Lung (tissue), 12 donors: ENCODE data around the gene SLC35F4. TPM values are rescaled to one million over a fixed set of nuclear protein-coding genes. Genes with fewer than 3 reads are reported as not detected.

Experiments
- ATAC-seq: fragments of 200-7000 bp; cut with Tn5 transposase; one replicate; pipeline ENCODE4 v1.9.1; 2020; ENCODE audit warnings: moderate number of reproducible peaks; ENCODE audit not compliant: insufficient read depth, low FRiP score
- DNase-seq, 3 donors: peaks; one replicate each; pipeline ENCODE4 v3.0.0-alpha.2; 2013 to 2017
- H3K27ac ChIP-seq, 2 donors: one replicate each; pipeline ENCODE4 v1.5.1; 2013; ENCODE audit warnings: mild to moderate bottlenecking in 2 of 2, moderate library complexity in 2 of 2, control low read depth in 1 of 2, inconsistent platforms in 1 of 2, low read depth in 1 of 2, low read length in 1 of 2
- H3K27me3 ChIP-seq, 3 donors: one replicate each; pipeline ENCODE4 v1.5.1; 2013; ENCODE audit warnings: low read length in 2 of 3; ENCODE audit not compliant: control insufficient read depth in 3 of 3, insufficient read depth in 3 of 3
- H3K36me3 ChIP-seq, 4 donors: one replicate each; pipeline ENCODE4 v1.5.1; 2013; ENCODE audit warnings: low read length in 4 of 4, mild to moderate bottlenecking in 1 of 4, moderate library complexity in 1 of 4; ENCODE audit not compliant: control insufficient read depth in 4 of 4, insufficient read depth in 4 of 4
- H3K4me1 ChIP-seq, 5 donors: one replicate each; pipeline ENCODE4 v1.5.1; 2013; ENCODE audit warnings: low read length in 5 of 5, mild to moderate bottlenecking in 2 of 5, moderate library complexity in 1 of 5; ENCODE audit not compliant: control insufficient read depth in 5 of 5, insufficient read depth in 5 of 5
- H3K4me3 ChIP-seq: one replicate; pipeline ENCODE4 v1.5.1; 2013; ENCODE audit warnings: mild to moderate bottlenecking, control low read depth, moderate library complexity
- H3K9ac ChIP-seq, 2 donors: one replicate each; pipeline ENCODE4 v1.5.1; 2013; ENCODE audit warnings: low read length in 2 of 2, control low read depth in 1 of 2; ENCODE audit not compliant: insufficient read depth in 1 of 2
- H3K9me3 ChIP-seq, 4 donors: one replicate each; pipeline ENCODE4 v1.5.1; 2013; ENCODE audit warnings: low read length in 3 of 4, mild to moderate bottlenecking in 1 of 4, moderate library complexity in 1 of 4; ENCODE audit not compliant: control insufficient read depth in 4 of 4, insufficient read depth in 3 of 4
- WGBS, 2 donors: extraction: QIAGEN DNeasy Blood & Tissue Kit; methylation state at CpG; one replicate each; pipeline ENCODE4 v1.1.7; 2013; 5-methylcytosine and 5-hydroxymethylcytosine counted together
- polyA plus RNA-seq, 2 donors: library from polyadenylated mRNA; stranded (reverse); fragments of 200-250 nt; gene quantifications; one replicate each; pipeline ENCODE4 v1.2.1, GENCODE V29; 2013
- total RNA-seq, 2 donors: library from RNA; depleted of rRNA in 1 of 2; stranded (reverse); fragments of >200 nt in 1 of 2; gene quantifications; one replicate each; pipeline ENCODE4 v1.2.1, GENCODE V29; 2014 to 2021
- TF ChIP-seq, protein P1 (sequence below): IDR thresholded peaks from 2 replicates; pipeline ENCODE4 v1.5.1; 2012; ENCODE audit warnings: mild to moderate bottlenecking; ENCODE audit errors: control extremely low read depth, extremely low read depth
- donor health status: control.
- donor health status: control.
- donor health status: Bipolar disorder and iron deficiency.
- donor health status: healthy.
- donor health status: DM: yes; HTN: yes; CAD: no.

Gene SLC35F4
- total and polyA plus RNA-seq, 4 donors, result not detected

DNA sequence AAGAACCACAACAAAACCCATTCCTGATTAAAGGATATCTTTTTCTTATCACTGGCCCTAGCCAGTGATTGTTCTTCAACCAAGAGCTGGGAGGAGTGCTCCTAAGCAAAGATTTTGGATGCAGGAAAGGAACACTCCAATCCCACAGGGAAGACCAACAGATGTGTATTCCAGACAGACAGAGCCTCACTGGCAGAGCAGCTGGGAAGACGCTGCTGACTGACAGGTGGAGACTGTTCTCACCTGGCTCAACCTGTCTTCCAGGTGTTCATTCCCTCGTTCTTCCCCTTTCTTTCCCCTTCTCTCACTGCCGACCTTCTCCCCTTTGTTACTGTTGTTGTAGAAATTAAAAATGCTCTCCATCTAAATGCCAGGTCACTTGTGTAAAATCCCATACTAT lies 282.5 kb downstream of the SLC35F4 start:
- H3K4me3 ChIP-seq, result no peak overlapping the region
- no peak overlapping the region for H3K27ac ChIP-seq
- no peak overlapping the region for H3K9ac ChIP-seq
- H3K4me1 ChIP-seq, result no peaks in the 10 kb centered on the region
- no peaks in the 10 kb centered on the region for H3K36me3 ChIP-seq
- no peaks in the 10 kb centered on the region for H3K27me3 ChIP-seq
- peaks cover 0 to 6% (median 2%) of the 10 kb centered on the region in 4 donors for H3K9me3 ChIP-seq
- TF ChIP-seq, protein P1, sequence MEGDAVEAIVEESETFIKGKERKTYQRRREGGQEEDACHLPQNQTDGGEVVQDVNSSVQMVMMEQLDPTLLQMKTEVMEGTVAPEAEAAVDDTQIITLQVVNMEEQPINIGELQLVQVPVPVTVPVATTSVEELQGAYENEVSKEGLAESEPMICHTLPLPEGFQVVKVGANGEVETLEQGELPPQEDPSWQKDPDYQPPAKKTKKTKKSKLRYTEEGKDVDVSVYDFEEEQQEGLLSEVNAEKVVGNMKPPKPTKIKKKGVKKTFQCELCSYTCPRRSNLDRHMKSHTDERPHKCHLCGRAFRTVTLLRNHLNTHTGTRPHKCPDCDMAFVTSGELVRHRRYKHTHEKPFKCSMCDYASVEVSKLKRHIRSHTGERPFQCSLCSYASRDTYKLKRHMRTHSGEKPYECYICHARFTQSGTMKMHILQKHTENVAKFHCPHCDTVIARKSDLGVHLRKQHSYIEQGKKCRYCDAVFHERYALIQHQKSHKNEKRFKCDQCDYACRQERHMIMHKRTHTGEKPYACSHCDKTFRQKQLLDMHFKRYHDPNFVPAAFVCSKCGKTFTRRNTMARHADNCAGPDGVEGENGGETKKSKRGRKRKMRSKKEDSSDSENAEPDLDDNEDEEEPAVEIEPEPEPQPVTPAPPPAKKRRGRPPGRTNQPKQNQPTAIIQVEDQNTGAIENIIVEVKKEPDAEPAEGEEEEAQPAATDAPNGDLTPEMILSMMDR, result no peak
- no peak for ATAC-seq
- no peak for DNase-seq
- WGBS, 2 donors, result 63 to 77% methylated on average over 3 of the region's 3 CpGs

DNA sequence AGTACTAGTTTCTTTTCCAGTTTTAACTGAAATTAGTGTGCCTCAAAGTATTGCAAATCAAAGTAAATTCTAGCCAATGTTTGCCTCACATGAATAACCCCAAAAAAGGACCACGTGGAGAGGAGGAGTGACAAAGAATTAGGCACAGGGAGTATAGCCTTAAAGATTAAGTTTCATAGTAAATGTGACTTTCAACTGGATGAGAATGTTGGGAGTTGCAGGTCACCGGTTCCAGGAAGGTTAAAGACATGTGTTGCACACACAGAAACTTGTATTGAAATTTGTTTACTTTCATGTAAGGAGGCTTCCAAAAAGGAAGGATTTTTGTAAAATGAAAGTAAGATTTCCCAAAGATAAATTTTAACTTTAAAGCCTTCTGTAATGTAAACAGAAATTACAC lies 283.1 kb downstream of the SLC35F4 start:
- H3K9ac ChIP-seq, result no peak overlapping the region
- no peaks in the 10 kb centered on the region for H3K36me3 ChIP-seq
- H3K27ac ChIP-seq, result no peak overlapping the region
- no peaks in the 10 kb centered on the region for H3K4me1 ChIP-seq
- ATAC-seq (no peak), DNase-seq (no peak)
- H3K9me3 ChIP-seq, result peaks cover 0 to 6% (median 2%) of the 10 kb centered on the region in 4 donors
- TF ChIP-seq, protein P1, result no peak
- H3K4me3 ChIP-seq, result no peak overlapping the region
- 57 to 69% methylated on average over 2 of the region's 2 CpGs for WGBS, 2 donors
- no peaks in the 10 kb centered on the region for H3K27me3 ChIP-seq

DNA sequence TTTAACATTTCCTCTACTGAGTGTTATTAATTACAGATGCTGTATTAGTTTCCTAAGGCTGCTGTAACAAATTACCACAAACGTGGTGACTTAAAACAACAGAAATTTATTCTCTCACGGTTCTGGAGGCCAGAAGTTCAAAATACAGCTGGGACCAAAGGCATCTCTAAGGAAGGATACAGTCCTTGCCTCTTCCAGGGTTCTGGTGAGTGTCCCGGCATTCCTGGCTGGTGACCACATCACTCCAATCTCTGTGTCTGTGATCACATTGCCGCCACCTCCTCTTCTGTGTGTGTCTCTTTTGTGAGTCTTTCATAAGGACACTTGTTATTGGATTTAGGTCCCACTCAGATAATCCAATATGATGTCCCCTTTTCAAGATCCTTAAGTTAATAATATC lies 287.1 kb downstream of the SLC35F4 start:
- Histone ChIP-seq H3K4me3 (no peak overlapping the region), H3K4me1 (peaks cover 0 to 4% (median 0%) of the 10 kb centered on the region in 5 donors), H3K27me3 (no peaks in the 10 kb centered on the region), H3K9me3 (peaks cover 0 to 2% (median 0%) of the 10 kb centered on the region in 4 donors), H3K9ac (no peak overlapping the region), H3K27ac (no peak overlapping the region), H3K36me3 (no peaks in the 10 kb centered on the region)
- ATAC-seq, result no peak
- 60 to 80% methylated on average over 4 of the region's 4 CpGs for WGBS, 2 donors
- TF ChIP-seq, protein P1, result no peak
- no peak for DNase-seq

DNA sequence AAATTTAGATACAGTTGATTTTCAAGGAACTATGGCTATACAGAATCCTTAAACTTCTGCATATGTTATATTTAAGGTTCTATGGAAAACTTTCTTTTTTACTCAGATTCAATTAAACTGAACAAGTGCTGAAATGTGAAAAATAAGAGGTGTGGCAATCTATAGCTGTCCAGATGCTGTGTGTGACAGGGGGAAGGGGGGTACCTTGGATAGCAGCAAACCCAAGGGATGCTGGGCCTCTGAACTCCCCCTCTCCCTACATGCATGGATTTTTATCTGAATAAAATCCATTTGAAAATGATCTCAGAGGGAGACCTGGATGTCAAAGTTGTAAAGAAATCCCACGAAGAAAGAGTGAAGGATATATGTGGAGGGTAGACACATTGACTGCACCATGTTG lies 289.4 kb downstream of the SLC35F4 start:
- Histone ChIP-seq H3K4me3 (no peak overlapping the region), H3K27ac (no peak overlapping the region), H3K4me1 (peaks cover 0 to 4% (median 0%) of the 10 kb centered on the region in 5 donors), H3K9ac (no peak overlapping the region), H3K9me3 (no peaks in the 10 kb centered on the region), H3K27me3 (no peaks in the 10 kb centered on the region), H3K36me3 (no peaks in the 10 kb centered on the region)
- ATAC-seq (no peak), DNase-seq (no peak)
- 78 to 79% methylated on average over 1 of the region's 1 CpG for WGBS, 2 donors
- TF ChIP-seq, protein P1, result no peak
